ENCODE measurements around the gene ALDOB. TPM values are rescaled to one million over a fixed set of nuclear protein-coding genes. Genes with fewer than 3 reads are reported as not detected.

The ALDOB gene
- total RNA-seq, 1 donor from 2014 or later, result 4.8 TPM

- Histone ChIP-seq H3K27ac (no peak overlapping the region), H3K36me3 (peaks cover 7 to 24% of the 10 kb centered on the region in 2 donors)
- DNase-seq (ENCODE audit: low spot score in 2 of 2), result no peak
Observed at GRCh38 chr9:101417977-101418376, 17.6 kb downstream of the ALDOB start.

GRCh38 chr9:101417389-101417788 lies 18.2 kb downstream of the ALDOB start:
- H3K9me3 ChIP-seq, result peaks cover 19 to 74% of the 10 kb centered on the region in 2 donors
- H3K4me3 ChIP-seq, result no peak overlapping the region
- no peak overlapping the region for H3K27ac ChIP-seq
- no peaks in the 10 kb centered on the region for H3K27me3 ChIP-seq
- intact Hi-C loops (cut with DNase I), result no loop called here
- H3K36me3 ChIP-seq, result peaks cover 7 to 24% of the 10 kb centered on the region in 2 donors
- DNase-seq (ENCODE audit: low spot score in 2 of 2), result no peak
- no peaks in the 10 kb centered on the region for H3K4me1 ChIP-seq
- no peak for TF ChIP-seq CTCF (IDR thresholded peaks at IDR 0.05)

More at GRCh38 chr9:101417977-101418376, 17.6 kb downstream of the ALDOB start:
- TF ChIP-seq CTCF (IDR thresholded peaks at IDR 0.05), result no peak
- Histone ChIP-seq H3K27me3 (no peaks in the 10 kb centered on the region), H3K4me1 (no peaks in the 10 kb centered on the region), H3K4me3 (no peak overlapping the region), H3K9me3 (peaks cover 13 to 68% of the 10 kb centered on the region in 2 donors)
- intact Hi-C loops (cut with DNase I), result no loop called here

GRCh38 chr9:101415578-101415977 lies 20.0 kb downstream of the ALDOB start:
- no peak for DNase-seq (ENCODE audit: low spot score in 2 of 2)
- no peaks in the 10 kb centered on the region for H3K27me3 ChIP-seq
- TF ChIP-seq CTCF (IDR thresholded peaks at IDR 0.05), result no peak
- H3K4me1 ChIP-seq, result no peaks in the 10 kb centered on the region
- intact Hi-C loops (cut with DNase I), result no loop called here
- peaks cover 4 to 21% of the 10 kb centered on the region in 2 donors for H3K36me3 ChIP-seq
- peaks cover 37 to 88% of the 10 kb centered on the region in 2 donors for H3K9me3 ChIP-seq
- H3K4me3 ChIP-seq, result no peak overlapping the region
- H3K27ac ChIP-seq, result no peak overlapping the region

- Histone ChIP-seq H3K36me3 (peaks cover 4 to 24% of the 10 kb centered on the region in 2 donors), H3K27ac (no peak overlapping the region), H3K9me3 (peaks cover 45 to 93% of the 10 kb centered on the region in 2 donors), H3K27me3 (no peaks in the 10 kb centered on the region), H3K4me3 (no peak overlapping the region), H3K4me1 (no peaks in the 10 kb centered on the region)
- intact Hi-C loops (cut with DNase I), result no loop called here
- DNase-seq (ENCODE audit: low spot score in 2 of 2), result no peak
- TF ChIP-seq CTCF (IDR thresholded peaks at IDR 0.05), result no peak
Observed at GRCh38 chr9:101414839-101415238, 20.7 kb downstream of the ALDOB start.

GRCh38 chr9:101409079-101409477 lies 26.5 kb downstream of the ALDOB start:
- Histone ChIP-seq H3K4me1 (no peaks in the 10 kb centered on the region), H3K27me3 (no peaks in the 10 kb centered on the region), H3K4me3 (no peak overlapping the region), H3K36me3 (peaks cover 60 to 61% of the 10 kb centered on the region in 2 donors), H3K27ac (no peak overlapping the region), H3K9me3 (peaks cover 89 to 98% of the 10 kb centered on the region in 2 donors)
- TF ChIP-seq CTCF (IDR thresholded peaks at IDR 0.05), result no peak
- intact Hi-C loops (cut with DNase I), result no loop called here
- no peak for DNase-seq (ENCODE audit: low spot score in 2 of 2)
